GM23338 (cell line): Measurements from ENCODE around the gene ACTR2. TPM values are rescaled to one million over a fixed set of nuclear protein-coding genes. Genes with fewer than 3 reads are reported as not detected.
"Not testable (repeated sequence)": the region's sequence is repeated elsewhere in the genome, so short reads cannot be mapped to it uniquely, and the experiment has no call there.

Source experiments
- ATAC-seq: fragments of 200-7000 bp; cut with Tn5 transposase; 3 replicates; pipeline ENCODE4 v1.9.1; 2020
- DNase-seq: peaks from one replicate; pipeline ENCODE4 v3.0.0-alpha.2; 2015; ENCODE audit warnings: low spot score
- H2AFZ ChIP-seq: fragments of 200-600 bp; sonication (generic); 2 replicates; pipeline ENCODE4 v1.8.0; 2016; ENCODE audit warnings: antibody characterized with exemption, mild to moderate bottlenecking, moderate library complexity
- H3F3A ChIP-seq: fragments of 200-600 bp; sonication (generic); replicated peaks from 2 replicates; pipeline ENCODE4 v1.8.0; 2017; ENCODE audit warnings: antibody characterized with exemption, mixed run types, low read depth
- H3K27ac ChIP-seq: fragments of 200-600 bp; sonication (generic); 2 replicates; pipeline ENCODE4 v1.6.1; 2016; ENCODE audit warnings: low read depth
- H3K27me3 ChIP-seq: fragments of 200-600 bp; sonication (generic); 2 replicates; pipeline ENCODE4 v1.8.0; 2016; ENCODE audit warnings: mild to moderate bottlenecking, mixed run types, moderate library complexity; ENCODE audit not compliant: insufficient read depth
- H3K36me3 ChIP-seq: fragments of 200-600 bp; sonication (generic); 2 replicates; pipeline ENCODE4 v1.8.0; 2016; ENCODE audit warnings: mild to moderate bottlenecking; ENCODE audit not compliant: insufficient read depth
- H3K4me1 ChIP-seq: fragments of 200-600 bp; sonication (generic); 2 replicates; pipeline ENCODE4 v1.8.0; 2016; ENCODE audit warnings: mild to moderate bottlenecking, moderate library complexity; ENCODE audit not compliant: insufficient read depth
- H3K4me2 ChIP-seq: fragments of 200-600 bp; sonication (generic); 2 replicates; pipeline ENCODE4 v1.7.1; 2017; ENCODE audit warnings: mixed run types
- H3K4me3 ChIP-seq: fragments of 200-600 bp; sonication (generic); 2 replicates; pipeline ENCODE4 v1.6.1; 2016; ENCODE audit warnings: mixed run types
- H3K79me2 ChIP-seq: fragments of 200-600 bp; sonication (generic); replicated peaks from 2 replicates; pipeline ENCODE4 v1.8.0; 2017; ENCODE audit warnings: mild to moderate bottlenecking; ENCODE audit not compliant: insufficient read depth
- H3K9me2 ChIP-seq: fragments of 200-600 bp; sonication (generic); 2 replicates; pipeline ENCODE4 v1.8.0; 2017; ENCODE audit not compliant: insufficient read depth
- H4K20me1 ChIP-seq: fragments of 200-600 bp; sonication (generic); replicated peaks from 2 replicates; pipeline ENCODE4 v1.8.0; 2017; ENCODE audit warnings: mild to moderate bottlenecking; ENCODE audit not compliant: insufficient read depth
- H3K27ac Mint-ChIP-seq: 2 replicates; pipeline ENCODE4 v1.8.0; 2020; ENCODE audit warnings: inconsistent platforms, mild to moderate bottlenecking, moderate library complexity, mixed read lengths
- H3K27me3 Mint-ChIP-seq: 3 replicates; pipeline ENCODE4 v1.8.0; 2022; ENCODE audit warnings: low read depth, mild to moderate bottlenecking, moderate library complexity, mixed read lengths, inconsistent platforms; ENCODE audit not compliant: insufficient read depth, poor library complexity
- H3K36me3 Mint-ChIP-seq: 3 replicates; pipeline ENCODE4 v1.8.0; 2021; ENCODE audit warnings: low read depth, mild to moderate bottlenecking, inconsistent platforms, moderate library complexity, mixed read lengths
- H3K4me1 Mint-ChIP-seq: 3 replicates; pipeline ENCODE4 v1.8.0; 2020; ENCODE audit warnings: mild to moderate bottlenecking, inconsistent platforms, mixed read lengths
- H3K4me3 Mint-ChIP-seq: 3 replicates; pipeline ENCODE4 v1.8.0; 2021; ENCODE audit warnings: moderate library complexity, mild to moderate bottlenecking, inconsistent platforms, mixed read lengths
- H3K9me3 Mint-ChIP-seq: 3 replicates; pipeline ENCODE4 v1.8.0; 2020; ENCODE audit warnings: moderate library complexity, mild to moderate bottlenecking, inconsistent platforms, mixed read lengths
- NANOG ChIP-seq: IDR thresholded peaks from 2 replicates; pipeline ENCODE4 v1.6.1; 2016; ENCODE audit warnings: antibody characterized with exemption, borderline replicate concordance
- ZNF331 ChIP-seq: fragments of 250-450 bp; sonication (Bioruptor Pico); IDR thresholded peaks from 2 replicates; pipeline ENCODE4 v1.5.0; 2020; ENCODE audit warnings: low read depth, mild to moderate bottlenecking, moderate library complexity
- ZNF462 ChIP-seq: fragments of 250-450 bp; sonication (Bioruptor Pico); IDR thresholded peaks from 2 replicates; pipeline ENCODE4 v1.5.0; 2020; ENCODE audit warnings: mild to moderate bottlenecking, moderate library complexity
- polyA plus RNA-seq: library from polyadenylated mRNA; unstranded; fragments of >200 nt; fragmentation: Nextera tagmentation; extraction: Ambion mirVana; gene quantifications from 2 replicates; pipeline ENCODE4 v1.2.1, GENCODE V29; 2016
- total RNA-seq: library from RNA; depleted of rRNA; stranded (reverse); fragments of >200 nt; shearing (Covaris generic); gene quantifications from 2 replicates; pipeline ENCODE4 v1.2.3, GENCODE V29; 2014

The ACTR2 gene
- total and polyA plus RNA-seq, 2 experiments from 2014 or later = 73.6 to 87.6 TPM

- Mint-ChIP-seq H3K9me3 (no peaks in the 10 kb centered on the region), H3K36me3 (peaks cover 6% of the 10 kb centered on the region; the same call in 2 of the 3 replicates), H3K4me1 (no peaks in the 10 kb centered on the region), H3K27me3 (peaks cover 2% of the 10 kb centered on the region), H3K4me3 (no peak overlapping the region), H3K27ac (no peak overlapping the region)
- H3K79me2 ChIP-seq = peaks cover 42% of the 10 kb centered on the region
- H3K27ac ChIP-seq = no peak overlapping the region
- no peak overlapping the region for H3K4me2 ChIP-seq
- ATAC-seq (no peak), DNase-seq (no peak)
- peaks cover 14% of the 10 kb centered on the region; the same call in 1 of the 2 replicates for H3K36me3 ChIP-seq
- H3K9me2 ChIP-seq = no peaks in the 10 kb centered on the region
- TF ChIP-seq ZNF462 (CRISPR knock-in tag) (no peak), ZNF331 (CRISPR knock-in tag) (no peak), NANOG (no peak)
- H3F3A ChIP-seq = no peaks in the 10 kb centered on the region
- H4K20me1 ChIP-seq = peaks cover 28% of the 10 kb centered on the region
- H3K27me3 ChIP-seq = no peaks in the 10 kb centered on the region
- no peak overlapping the region for H3K4me3 ChIP-seq
- no peaks in the 10 kb centered on the region for H3K4me1 ChIP-seq
- H2AFZ ChIP-seq = no peak overlapping the region
These were observed 13.0 kb downstream of the ACTR2 start for GRCh38 chr2:65240657-65241056.

GRCh38 chr2:65244452-65244851 is 16.8 kb downstream of the ACTR2 start:
- H3K79me2 ChIP-seq, ATAC-seq: not testable (repeated sequence)

More at GRCh38 chr2:65244452-65244851, 16.8 kb downstream of the ACTR2 start:
- H3K4me1 ChIP-seq, H3K9me2 ChIP-seq, H3K4me3 ChIP-seq, H3K27me3 ChIP-seq, H3K27me3 Mint-ChIP-seq, H3K27ac Mint-ChIP-seq, H3K9me3 Mint-ChIP-seq, H3K4me3 Mint-ChIP-seq, H3K27ac ChIP-seq, H3K4me1 Mint-ChIP-seq, H2AFZ ChIP-seq, DNase-seq, H3F3A ChIP-seq, H3K4me2 ChIP-seq: not testable (repeated sequence)
- peaks cover 19% of the 10 kb centered on the region; the same call in 1 of the 2 replicates for H3K36me3 ChIP-seq
- H4K20me1 ChIP-seq = peaks cover 17% of the 10 kb centered on the region; the same call in 1 of the 2 replicates
- H3K36me3 Mint-ChIP-seq = peaks cover 12% of the 10 kb centered on the region
